Neural crest cell (in vitro differentiated cells): ENCODE results near the gene OR7D2. TPM values are rescaled to one million over a fixed set of nuclear protein-coding genes. Genes with fewer than 3 reads are reported as not detected.

Experiments
- DNase-seq: peaks from one replicate; pipeline ENCODE4 v3.0.0; 2021; ENCODE audit warnings: low read depth, mixed read lengths, low spot score
- H3K27ac Mint-ChIP-seq: one replicate; pipeline ENCODE4 v1.8.0; 2021; ENCODE audit warnings: mild to moderate bottlenecking, mixed read lengths; ENCODE audit not compliant: unreplicated experiment
- H3K27me3 Mint-ChIP-seq: 2 replicates; pipeline ENCODE4 v1.8.0; 2021; ENCODE audit warnings: low read depth, mild to moderate bottlenecking, mixed read lengths
- H3K36me3 Mint-ChIP-seq: 2 replicates; pipeline ENCODE4 v1.8.0; 2021; ENCODE audit warnings: low read depth, mild to moderate bottlenecking, mixed read lengths
- H3K4me1 Mint-ChIP-seq: 2 replicates; pipeline ENCODE4 v1.8.0; 2021; ENCODE audit warnings: mixed read lengths
- H3K4me3 Mint-ChIP-seq: one replicate; pipeline ENCODE4 v1.8.0; 2021; ENCODE audit warnings: mild to moderate bottlenecking, mixed read lengths
- H3K9me3 Mint-ChIP-seq: 2 replicates; pipeline ENCODE4 v1.8.0; 2021; ENCODE audit warnings: mixed read lengths
- CTCF ChIP-seq: fragments of 200-600 bp; sonication (generic); conservative IDR thresholded peaks from 2 replicates; pipeline ENCODE4 v1.5.0; 2021; ENCODE audit warnings: antibody characterized with exemption, mild to moderate bottlenecking
- total RNA-seq: library from RNA; stranded (reverse); gene quantifications from 2 replicates; pipeline ENCODE4 v1.2.1, GENCODE V29; 2021

OR7D2 gene
- total RNA-seq, 1 donor from 2014 or later = 1.6 TPM

GRCh38 chr19:9205501-9206113 lies 26.8 kb downstream of the OR7D2 start:
- Mint-ChIP-seq H3K36me3 (no peaks in the 10 kb centered on the region), H3K4me1 (no peaks in the 10 kb centered on the region), H3K4me3 (no peak overlapping the region), H3K27ac (no peak overlapping the region), H3K27me3 (peaks cover 38% of the 10 kb centered on the region), H3K9me3 (peaks cover 3% of the 10 kb centered on the region)
- DNase-seq = peak; percentile 71
- peak; percentile 90 for TF ChIP-seq CTCF

- no peak within 1 kb of the TSS for H3K4me3 Mint-ChIP-seq
- DNase-seq = no peak
- H3K4me1 Mint-ChIP-seq = no peaks in the 10 kb centered on the region
- H3K36me3 Mint-ChIP-seq = no peaks in the 10 kb centered on the region
- peaks cover 3% of the 10 kb centered on the region for H3K27me3 Mint-ChIP-seq
- no peak within 1 kb of the TSS for H3K27ac Mint-ChIP-seq
- TF ChIP-seq CTCF = no peak
- peaks cover 25% of the 10 kb centered on the region for H3K9me3 Mint-ChIP-seq
These were observed 40.7 kb downstream of the OR7D2 start, which contains the start of gene OR7D4 for GRCh38 chr19:9219489-9219888. TSS of gene OR7D4 (minus strand) at chr19:9219589. CDS start at chr19:9214837, 4,752 bp downstream.

Other genes with a start within 250 kb of the OR7D2 start
- gene MUC16, start 168.6 kb upstream of the OR7D2 start, total RNA-seq = 0.02 TPM in 1 of 2 replicates, not detected in the other
- not detected in 2 replicates for gene OR1M1, start 91.9 kb upstream of the OR7D2 start, total RNA-seq
- gene OR7G2, start 71.5 kb upstream of the OR7D2 start, total RNA-seq = not detected in 2 replicates
- not detected in 2 replicates for gene OR7G1, start 63.2 kb upstream of the OR7D2 start, total RNA-seq
- not detected in 2 replicates for gene OR7G3, start 52.0 kb upstream of the OR7D2 start, total RNA-seq
- gene ZNF317, start 38.6 kb upstream of the OR7D2 start, total RNA-seq = 40.9 and 44.0 TPM in 2 replicates
- not detected in 2 replicates for gene OR7D4, start 40.6 kb downstream of the OR7D2 start, total RNA-seq
- gene OR7E24, start 72.0 kb downstream of the OR7D2 start, total RNA-seq = not detected in 2 replicates
- 6.7 and 7.3 TPM in 2 replicates for gene ZNF699, start 130.9 kb downstream of the OR7D2 start, total RNA-seq
- 24.0 and 26.5 TPM in 2 replicates for gene ZNF559, start 145.2 kb downstream of the OR7D2 start, total RNA-seq
- gene ZNF177, start 184.0 kb downstream of the OR7D2 start, total RNA-seq = 8.0 and 9.6 TPM in 2 replicates